Measurements from ENCODE around the gene TTC39B.
A peak's percentile ranks its signal among the peaks of the same experiment; 100 is the strongest.

Gene TTC39B

DNA sequence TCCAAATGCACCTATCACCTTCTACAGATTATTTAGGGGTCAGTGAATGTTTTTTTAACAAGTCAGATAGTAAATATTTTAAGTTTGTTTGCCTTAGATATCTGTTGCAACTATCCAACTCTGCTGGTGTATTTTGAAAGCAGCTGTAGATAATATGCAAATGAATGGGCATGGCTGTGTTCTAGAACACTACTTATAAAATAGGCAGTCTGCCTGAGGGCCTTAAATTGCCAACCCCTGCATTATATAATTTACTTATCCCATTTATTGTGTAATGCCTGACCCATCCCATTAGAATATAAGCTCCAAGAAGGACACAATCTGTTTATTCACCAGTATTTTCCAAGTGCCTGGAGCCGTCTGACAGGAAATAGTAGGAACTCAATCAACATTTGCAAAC lies 149.0 kb downstream of the TTC39B start:
- DNase-seq, result no peak

DNA sequence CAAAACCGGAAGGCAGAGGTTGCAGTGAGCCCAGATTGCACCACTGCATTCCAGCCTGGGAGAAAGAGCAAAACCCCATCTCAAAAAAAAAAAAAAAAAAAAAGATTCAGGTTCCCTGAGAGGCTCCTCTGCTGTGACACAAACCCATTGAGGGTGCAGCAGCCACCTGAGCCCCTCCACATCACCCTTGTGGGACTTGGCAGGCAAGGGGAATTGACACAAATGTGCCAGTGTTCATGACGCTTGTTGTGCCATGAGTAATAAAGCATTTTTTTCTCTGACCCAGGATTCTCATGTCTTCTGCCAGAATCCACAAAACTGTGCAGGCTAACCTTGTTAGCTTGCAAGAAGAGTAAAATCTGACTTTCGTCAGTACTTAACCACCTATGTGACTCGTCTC lies 149.6 kb downstream of the TTC39B start:
- DNase-seq, result no peak

DNA sequence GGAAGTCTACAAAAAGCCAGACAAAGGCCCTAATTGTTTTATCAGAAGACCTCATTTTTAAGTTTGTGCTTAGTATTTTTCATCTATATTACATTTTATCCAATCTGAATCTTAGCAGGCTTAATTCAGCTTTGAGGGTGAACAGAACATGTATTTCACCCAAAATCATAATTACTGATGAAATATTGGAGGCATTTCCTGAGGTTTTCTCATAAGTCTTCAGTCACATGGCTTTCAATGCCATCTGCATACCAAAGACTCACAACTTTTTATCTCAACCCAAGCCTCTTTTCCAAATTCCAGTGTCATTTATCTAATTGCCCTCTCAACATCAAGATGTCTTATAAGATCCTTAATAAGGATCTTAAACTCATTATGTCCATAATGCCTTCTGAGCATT lies 150.8 kb downstream of the TTC39B start:
- no peak for DNase-seq

DNA sequence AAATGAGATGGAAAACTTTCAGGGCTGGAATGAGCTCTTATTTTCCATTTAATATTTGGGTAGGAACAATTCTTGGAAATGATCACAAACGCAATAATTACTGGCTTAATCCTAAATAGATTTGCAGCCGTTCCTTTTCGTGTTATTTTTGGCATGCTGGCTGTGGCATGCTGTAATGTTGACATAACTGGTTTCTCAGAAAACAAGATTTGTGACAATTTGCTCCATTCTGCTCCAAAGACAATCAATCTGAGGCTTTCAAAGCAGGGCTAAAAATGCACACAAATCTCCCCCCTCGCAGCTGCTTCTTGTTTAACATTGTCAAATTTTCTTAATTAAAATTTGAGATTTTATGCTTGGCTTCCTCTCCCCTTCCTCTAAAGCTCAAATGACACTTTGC lies 151.2 kb downstream of the TTC39B start:
- no peak for DNase-seq

DNA sequence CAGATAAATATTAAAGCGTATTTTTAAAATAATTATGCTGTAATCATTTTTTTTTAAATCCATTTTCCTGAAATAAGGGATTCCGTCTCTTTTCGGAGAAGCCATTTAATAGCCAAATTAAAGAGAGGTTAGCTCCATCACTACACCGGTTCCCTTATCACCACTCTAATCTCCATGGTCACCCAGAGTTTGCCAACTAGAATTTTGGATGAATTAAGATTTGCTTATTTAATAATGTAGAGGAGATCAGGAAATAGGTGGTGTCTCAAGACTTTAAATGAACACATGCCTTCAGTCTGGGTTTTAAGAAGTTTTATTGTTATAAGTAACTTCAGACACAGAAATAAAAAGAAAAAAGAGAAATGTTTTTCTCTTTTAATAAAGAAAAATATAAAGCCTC lies 151.7 kb downstream of the TTC39B start:
- no peak for DNase-seq

DNA sequence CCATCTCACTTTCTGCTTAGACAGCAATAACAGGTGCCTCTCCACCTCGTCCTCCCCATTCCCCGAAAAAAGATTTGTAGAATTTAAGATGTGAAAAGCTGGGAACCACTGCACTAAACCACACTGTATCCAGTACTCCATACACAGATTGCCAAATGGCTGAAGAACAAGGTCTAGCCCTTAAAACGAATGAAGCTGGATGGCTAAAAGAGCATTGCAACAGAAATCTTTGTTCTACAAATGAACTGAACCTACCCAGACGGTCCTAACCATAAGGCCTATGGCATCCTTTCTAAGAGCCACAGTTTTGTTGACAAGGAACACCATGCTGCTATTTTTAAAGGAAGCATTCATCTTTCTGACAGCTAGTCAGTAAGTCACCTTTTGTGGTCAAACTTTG lies 152.3 kb downstream of the TTC39B start:
- DNase-seq, result no peak

DNA sequence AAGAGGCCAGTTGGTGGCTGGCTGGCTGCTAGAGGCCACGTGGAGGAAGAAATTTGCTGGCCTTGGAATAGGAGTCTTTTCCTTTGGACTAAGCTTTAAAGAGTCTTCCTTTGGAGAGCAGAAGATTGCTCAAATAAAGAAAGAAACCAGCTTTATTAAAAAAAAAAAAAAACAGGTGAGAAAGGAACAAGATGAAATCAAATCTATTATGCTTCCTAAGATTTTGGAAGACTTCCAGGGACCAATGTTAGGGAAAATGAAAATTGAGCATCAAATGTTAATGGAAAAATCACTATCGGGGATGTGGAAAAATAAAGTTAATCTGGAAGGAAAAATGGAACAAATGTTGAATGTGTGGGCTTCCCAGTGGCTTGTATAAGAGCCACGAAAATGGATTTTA lies 153.1 kb downstream of the TTC39B start:
- DNase-seq, result no peak

DNA sequence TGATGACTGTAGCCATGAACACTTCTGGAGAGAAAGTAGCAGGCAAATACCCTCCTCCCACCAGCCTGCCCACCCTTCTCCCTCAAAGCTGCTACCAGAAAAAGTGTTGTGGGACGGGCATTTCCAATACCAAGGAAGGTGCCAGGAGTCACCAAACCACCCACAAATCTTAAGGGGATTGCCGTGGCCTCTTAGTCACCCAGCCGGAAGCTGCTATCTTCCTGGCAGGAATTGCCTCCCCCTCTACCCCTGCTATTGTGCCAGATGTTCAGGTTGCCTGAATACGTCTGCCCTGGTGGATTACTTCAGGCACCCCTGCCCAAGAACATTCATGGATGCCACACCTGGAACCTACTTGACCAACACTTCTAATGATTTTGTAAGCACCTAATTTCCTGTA lies 156.1 kb downstream of the TTC39B start:
- DNase-seq, result no peak

DNA sequence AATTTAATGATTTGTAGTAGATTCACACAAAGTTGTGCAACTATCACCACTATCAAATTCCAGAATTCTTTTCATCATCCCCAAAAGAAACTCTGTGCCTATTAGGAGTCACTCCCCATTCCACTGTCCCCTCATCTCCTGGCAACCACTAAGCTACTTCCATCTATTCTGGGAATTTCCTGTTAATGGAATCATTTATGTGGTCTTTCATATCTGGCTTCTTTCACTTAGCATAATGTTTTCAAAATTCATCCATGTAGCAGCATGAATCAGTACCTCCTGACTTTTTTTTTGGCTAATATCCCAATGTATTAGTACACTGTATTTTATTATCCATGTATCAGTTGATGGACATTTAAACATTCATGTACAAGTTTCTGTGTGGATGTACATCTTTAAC lies 157.6 kb downstream of the TTC39B start:
- DNase-seq, result no peak

DNA sequence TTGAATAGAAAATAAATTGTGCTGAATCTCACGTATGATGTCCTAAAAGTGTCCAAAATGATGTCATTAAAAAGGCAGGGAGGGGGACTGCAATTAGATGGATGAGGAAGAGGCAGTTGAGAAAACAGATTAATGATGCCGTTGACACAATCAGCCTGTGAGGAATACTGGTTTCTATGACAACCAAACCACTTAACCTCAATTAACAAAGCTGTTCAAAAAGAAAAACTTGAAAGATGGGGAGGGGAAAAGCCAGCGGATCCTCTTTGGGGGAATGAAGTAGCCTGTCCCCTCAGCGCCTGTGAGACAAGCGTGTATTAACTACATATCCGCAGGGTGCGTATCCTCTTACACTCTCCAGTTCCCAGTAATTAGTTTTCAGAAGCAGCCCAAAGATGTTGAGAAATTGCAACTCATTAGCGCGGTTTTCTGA lies 160.7 kb downstream of the TTC39B start:
- no peak for DNase-seq

DNA sequence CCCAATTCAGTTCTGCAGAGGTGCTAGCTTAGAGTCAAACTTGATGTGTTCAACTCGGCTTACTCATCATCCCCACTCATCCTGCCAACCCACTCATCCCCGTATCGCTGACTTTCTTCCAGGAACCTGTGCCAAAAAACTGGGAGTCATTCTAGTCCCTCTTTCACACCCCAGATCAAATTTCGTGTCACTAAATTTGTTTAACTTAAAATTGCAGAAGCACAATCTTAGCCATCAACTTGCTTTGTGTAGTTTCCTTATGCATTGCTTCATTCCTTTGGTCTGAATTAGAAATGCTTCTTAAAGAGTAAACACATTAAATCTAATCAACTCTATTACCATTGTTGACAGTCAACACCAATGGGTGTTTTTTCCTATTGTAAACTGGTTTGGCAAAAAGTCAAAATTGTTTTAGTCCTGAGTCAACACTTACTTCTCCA lies 162.4 kb downstream of the TTC39B start:
- no peak for DNase-seq

DNA sequence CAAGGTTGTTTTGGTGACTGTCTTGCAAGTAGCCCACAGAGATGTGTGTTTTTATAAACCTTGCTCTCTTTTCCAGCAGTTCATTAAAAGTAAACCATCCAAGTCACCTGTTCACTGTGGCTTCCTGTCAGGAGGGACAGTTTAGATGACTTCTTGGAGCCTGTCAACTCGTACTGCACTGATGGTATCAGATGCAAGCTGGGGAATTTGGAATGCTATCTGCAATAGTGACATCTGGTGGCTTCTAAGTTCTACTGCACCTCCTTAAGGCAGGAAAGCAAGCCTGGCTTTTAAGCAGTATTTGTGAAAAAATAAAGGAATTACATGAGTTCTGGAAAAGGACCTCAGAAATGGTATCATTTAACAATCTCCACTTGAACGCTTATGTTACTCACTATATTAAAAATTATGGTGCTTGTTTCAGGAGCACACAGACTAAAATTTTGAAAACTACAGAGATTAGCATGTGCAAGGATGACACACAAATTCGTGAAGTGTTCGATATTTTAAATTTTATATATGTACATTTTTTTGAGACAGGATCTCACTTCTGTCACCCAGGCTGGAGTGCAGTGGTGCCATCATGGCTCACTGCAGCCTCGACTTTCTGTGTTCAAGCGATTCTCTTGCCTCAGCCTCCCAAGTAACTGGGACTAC lies 164.0 kb downstream of the TTC39B start:
- no peak for DNase-seq

DNA sequence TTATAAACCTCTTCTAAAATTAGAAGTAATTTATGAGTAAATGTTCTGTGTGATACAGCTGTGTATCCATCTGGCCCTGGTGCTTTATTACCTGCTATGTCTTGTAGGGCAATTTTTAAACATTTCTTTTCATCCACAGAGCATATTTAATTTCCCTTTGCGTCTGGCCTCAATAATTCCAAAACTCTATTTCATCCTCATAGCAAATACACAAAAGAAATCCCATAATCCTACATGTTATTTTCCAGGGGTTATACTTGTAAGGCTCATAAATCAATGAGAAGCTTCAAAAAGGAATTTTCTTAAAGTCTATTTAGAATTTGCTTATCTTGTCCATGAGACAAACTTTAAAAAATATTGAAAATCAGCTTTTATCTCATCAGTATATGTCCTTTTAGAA lies 167.0 kb downstream of the TTC39B start:
- DNase-seq, result no peak

DNA sequence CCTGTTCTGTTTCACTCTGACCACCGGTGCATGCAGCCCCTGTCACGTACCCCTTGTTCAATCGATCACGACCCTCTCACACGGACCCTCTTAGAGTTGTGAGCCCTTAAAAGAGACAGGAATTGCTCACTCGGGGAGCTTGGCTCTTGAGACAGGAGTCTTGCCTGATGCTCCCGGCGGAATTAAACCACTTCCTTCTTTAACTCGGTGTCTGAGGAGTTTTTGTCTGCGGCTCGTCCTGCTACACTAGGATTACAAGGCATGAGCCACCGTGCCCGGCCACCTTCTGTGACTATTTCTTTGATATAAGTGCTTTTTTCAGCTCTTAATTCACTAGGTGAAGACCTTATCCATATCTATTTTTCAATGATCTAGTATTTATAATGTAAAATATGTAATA lies 167.5 kb downstream of the TTC39B start:
- DNase-seq, result no peak

DNA sequence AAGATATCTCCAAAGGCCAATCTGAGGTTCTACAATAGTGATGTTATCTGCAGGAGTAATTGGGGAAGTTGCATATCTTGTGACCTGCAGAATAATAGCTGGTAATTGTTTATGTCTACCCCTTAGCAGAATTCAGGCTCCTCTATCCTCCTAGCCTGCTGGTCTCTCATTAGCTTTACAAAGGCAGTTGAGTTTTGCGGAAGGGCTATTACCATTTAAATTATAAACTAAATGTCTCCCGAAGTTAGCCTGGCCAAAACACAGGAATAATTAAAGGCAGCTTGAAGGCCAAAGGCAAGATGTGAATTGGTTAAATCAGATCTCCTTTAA lies 168.7 kb downstream of the TTC39B start:
- DNase-seq, result no peak

DNA sequence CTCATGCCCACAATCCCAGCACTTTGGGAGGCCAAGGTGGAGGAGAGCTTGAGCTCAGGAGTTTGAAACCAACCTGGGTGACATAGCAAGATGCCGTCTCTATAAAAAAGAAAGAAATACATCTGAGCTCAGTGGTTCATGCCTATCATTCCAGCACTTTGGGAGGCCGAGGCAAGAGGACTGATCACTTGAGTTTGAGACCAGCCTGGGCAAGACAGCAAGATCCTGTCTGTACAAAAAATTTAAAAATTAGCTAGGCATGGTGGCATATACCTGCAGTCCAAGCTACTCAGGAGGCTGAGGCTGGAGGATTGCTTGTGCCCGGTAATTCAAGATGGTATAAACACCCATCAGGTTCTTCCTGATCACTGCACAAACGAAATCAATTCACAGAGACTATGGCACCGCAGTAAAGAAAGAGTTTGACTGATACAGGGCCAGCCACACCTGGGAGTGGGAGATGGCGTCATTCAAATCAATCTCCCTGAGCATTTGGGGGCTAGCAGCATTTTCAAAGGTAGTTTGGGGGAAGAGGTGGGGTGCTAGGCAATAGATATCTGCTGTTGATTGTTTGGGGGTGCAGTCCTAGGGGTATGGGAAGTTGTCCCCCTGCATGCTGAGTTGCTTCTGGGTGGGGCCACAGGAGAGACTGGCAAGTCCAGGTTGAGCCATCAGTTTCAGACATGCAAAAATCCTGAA lies 169.2 kb downstream of the TTC39B start:
- DNase-seq, result no peak

DNA sequence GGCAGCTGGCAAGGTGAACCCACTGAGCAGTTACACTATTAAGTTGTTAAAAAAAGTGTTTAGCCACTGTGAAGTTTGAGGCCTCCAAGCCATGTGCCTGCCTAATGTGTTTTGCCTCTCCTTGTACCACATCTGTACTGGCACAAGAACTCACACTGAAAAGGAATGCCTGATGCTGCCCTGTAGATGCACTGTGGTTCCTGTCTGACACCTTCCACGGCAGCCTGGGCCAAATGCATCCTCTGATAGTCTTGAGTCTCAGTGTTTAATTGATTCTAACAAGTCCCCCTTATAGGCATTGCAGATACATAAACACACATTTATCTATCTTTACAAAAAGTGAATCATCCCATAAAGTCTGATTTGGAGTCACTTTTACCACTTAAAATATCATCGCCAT lies 169.9 kb downstream of the TTC39B start:
- no peak for DNase-seq

DNA sequence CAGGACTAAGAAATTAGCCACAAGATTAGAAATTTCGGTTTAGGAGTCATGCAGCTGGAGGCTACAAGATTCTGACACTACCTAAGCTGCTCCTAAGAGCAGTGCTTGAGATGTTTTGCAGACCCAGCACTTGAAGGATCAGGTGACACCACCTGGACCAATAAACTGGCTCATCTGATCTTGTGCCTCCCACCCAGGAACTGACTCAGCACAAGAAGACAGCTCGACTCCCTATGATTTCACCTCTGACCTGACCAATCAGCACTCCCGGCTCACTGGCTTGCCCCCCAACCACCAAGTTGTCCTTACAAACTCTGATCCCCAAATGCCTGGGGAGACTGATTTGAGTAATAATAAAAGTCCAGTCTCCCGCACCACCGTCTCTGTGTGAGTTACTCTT lies 170.4 kb downstream of the TTC39B start:
- DNase-seq, result no peak

DNA sequence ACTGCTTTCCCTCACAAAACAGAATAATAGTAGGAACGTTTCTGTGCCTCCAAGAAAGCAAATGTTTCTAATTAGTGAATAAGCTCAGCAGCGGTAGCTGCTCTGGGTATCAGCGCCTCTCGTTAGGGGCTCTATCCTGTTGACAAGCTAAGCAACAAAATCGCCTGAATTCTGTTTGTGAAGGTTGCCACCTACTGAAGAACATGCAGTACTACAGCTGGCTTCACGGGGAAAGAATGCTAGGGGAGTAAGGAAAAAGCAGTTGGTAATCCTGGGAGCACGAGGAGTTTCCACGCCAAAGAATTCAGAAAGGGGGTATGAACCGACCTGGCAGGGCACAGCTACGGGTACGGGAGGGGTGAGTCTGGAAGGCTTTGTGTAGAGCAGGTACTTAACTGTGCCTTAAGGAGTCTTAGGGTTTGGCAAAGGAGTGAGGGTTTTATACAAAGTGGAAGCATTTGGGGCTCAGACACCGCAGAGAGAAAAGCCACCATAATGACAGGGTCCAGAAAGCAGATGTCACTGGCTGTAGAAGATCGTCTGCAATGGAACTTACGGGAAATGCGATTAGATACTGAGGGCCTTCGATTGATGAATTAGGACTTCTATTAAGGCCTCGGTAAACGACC lies 171.7 kb downstream of the TTC39B start:
- peak; percentile 19 to 22 for DNase-seq

DNA sequence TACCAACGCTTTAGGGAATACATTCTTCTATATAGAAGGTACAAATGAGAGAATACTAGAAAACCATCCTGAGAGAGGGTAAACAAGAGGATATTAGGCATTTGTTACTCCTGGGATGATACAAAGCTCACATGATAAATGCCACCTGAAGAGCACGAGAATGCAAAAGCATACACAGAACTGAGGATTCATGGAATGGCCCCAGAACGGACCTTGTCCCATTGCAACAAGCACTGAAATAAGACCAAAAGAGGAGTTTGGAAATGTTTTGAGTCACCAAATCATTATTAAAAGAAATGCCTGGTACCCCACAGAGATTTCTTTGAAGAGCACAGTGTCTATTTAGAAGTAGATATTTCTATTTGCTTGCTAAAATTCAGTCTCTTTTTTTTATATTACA lies 173.5 kb downstream of the TTC39B start:
- DNase-seq, result no peak

DNA sequence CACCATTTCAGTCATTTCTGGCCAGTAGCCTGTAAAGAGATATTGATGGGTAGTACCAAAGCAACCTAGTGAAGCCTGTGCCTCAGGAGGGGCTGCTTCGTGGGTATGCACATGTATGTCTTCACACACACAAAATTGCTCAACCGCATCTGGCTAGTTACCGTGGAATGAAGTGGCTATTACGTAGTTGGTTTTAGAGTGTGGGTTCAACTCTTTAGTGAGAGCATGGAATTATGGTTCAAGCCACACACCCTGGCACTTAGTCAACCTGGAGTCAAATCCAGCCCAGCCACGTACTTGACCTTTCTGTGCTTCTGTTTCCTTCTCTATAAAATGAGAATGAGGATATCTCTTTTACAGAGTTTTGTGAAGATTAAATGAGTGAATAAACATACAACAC lies 174.9 kb downstream of the TTC39B start:
- no peak for DNase-seq

DNA sequence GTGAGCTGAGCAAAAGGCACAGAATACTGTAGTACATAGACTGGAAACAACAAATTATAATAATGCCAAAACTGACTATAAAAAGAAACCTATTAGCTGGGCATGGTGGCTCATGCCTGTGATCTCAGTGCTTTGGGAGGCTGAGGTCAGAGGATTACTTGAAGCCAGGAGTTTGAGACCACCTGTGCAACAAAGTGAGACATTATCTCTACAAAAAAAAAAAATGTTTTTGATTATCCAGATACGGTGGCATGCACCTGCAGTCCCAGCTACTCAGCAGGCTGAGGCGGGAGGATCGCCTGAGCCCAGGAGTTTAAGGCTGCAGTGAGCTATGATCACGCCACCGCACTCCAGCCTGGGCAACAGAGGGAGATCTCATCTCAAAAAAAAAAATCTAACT lies 175.9 kb downstream of the TTC39B start:
- DNase-seq, result no peak

DNA sequence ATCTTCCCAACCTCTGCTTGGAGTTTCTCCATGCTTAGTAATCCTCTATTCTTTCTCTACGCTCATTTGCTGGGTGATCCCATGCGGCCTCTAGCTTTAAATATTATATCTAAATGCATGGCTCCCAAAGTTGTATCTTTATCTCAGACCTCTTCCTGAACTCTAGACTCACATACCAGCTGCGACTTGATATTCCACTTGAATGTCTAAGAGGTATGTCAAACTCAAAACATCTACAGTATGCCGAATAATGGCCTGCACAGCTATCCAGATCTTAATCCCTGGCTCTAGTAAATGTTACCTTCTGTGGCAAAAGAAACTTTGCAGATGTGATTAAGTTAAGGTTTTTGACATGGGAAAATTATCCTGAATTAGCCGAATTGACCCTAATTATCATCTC lies 179.2 kb downstream of the TTC39B start:
- DNase-seq, result no peak

DNA sequence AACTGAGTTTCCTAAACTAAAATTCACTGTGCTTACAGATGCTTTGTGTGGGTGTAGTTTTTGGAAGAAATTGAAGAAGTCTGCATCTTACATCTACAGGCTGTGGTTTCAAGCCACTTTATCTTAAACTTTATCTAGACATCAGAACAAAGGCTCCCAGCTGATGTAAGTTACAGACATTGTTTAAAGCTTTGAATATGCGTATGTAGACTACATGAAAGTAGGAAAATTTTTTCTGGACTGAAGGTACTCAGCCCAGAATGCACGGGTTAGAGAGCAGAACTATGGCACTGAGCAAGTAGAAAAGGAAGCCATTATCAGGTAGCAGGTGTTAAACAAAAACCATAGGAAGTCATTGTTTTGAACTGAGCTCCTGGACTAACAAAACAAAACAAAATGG lies 185.4 kb downstream of the TTC39B start:
- DNase-seq, result no peak

DNA sequence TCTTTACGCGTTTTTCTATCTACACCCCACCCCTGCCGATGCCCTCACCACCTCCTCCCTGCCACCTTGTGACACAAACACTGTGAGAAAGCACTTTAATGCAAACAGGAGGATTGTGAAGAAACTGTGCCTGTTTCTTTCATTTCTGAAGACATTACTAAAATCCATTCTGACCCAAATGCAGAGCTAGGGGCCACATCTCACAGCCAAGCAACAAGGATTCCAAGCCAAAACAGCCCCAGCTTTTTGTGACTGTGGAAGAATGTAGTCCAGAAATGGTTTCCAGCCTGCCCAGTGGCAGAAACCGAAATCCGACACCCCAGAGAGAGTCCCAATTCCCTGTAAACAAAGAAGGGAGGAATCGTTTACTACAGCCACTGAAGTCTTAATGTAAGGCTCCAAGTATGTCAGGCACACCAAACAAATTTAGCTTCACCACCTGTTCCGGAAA lies 190.9 kb downstream of the TTC39B start:
- DNase-seq, result no peak
